GM12878 (cell line): ENCODE measurements around the gene FOXK2. TPM values are rescaled to one million over a fixed set of nuclear protein-coding genes. Genes with fewer than 3 reads are reported as not detected.
A peak's percentile ranks its signal among the peaks of the same experiment; 100 is the strongest.

Source experiments
- CBFB ChIP-seq: IDR thresholded peaks from 2 replicates; pipeline ENCODE4 v1.6.1; 2016; ENCODE audit warnings: antibody characterized with exemption, low read depth
- CBX3 ChIP-seq: fragments of 200-600 bp; sonication (generic); IDR thresholded peaks from 2 replicates; pipeline ENCODE4 v1.6.1; 2016; ENCODE audit warnings: low read depth, borderline replicate concordance
- CUX1 ChIP-seq: IDR thresholded peaks from 2 replicates; pipeline ENCODE4 v1.6.1; 2012; ENCODE audit warnings: improper control_type of control experiment, low read depth, low read length; ENCODE audit not compliant: insufficient replicate concordance
- E2F4 ChIP-seq: IDR thresholded peaks from 2 replicates; pipeline ENCODE4 v1.6.1; 2012; ENCODE audit warnings: low read depth, low read length, improper control_type of control experiment
- EZH2 ChIP-seq: IDR thresholded peaks from 2 replicates; pipeline ENCODE4 v1.6.1; 2012; ENCODE audit warnings: low read depth, mild to moderate bottlenecking, control low read depth, inconsistent platforms, low read length, borderline replicate concordance; ENCODE audit not compliant: control insufficient read depth
- GABPA ChIP-seq: IDR thresholded peaks from 2 replicates; pipeline ENCODE4 v1.6.1; 2014; ENCODE audit warnings: antibody characterized with exemption, low read depth, mild to moderate bottlenecking, inconsistent platforms
- IKZF1 ChIP-seq: fragments of 450-650 bp; conservative IDR thresholded peaks from 2 replicates; pipeline ENCODE4 v1.6.1; 2017; ENCODE audit warnings: antibody characterized with exemption, mild to moderate bottlenecking
- MEF2A ChIP-seq: IDR thresholded peaks from 2 replicates; pipeline ENCODE4 v1.6.1; 2011; ENCODE audit warnings: low read depth, mild to moderate bottlenecking, low read length, moderate library complexity; ENCODE audit not compliant: insufficient read depth
- POLR2A ChIP-seq: IDR thresholded peaks from 2 replicates; pipeline ENCODE4 v1.6.1; 2011; ENCODE audit warnings: low read depth, mild to moderate bottlenecking, low read length
- POLR2AphosphoS2 ChIP-seq: IDR thresholded peaks from 2 replicates; pipeline ENCODE4 v1.6.1; 2011; ENCODE audit warnings: low read depth, mild to moderate bottlenecking, low read length, improper control_type of control experiment, moderate library complexity
- RELA ChIP-seq: fragments of 450-650 bp; IDR thresholded peaks from 2 replicates; pipeline ENCODE4 v1.8.0; 2014; ENCODE audit warnings: borderline replicate concordance; ENCODE audit not compliant: partially characterized antibody
- SMC3 ChIP-seq: IDR thresholded peaks from 2 replicates; pipeline ENCODE4 v1.6.1; 2011; ENCODE audit warnings: low read length, improper control_type of control experiment, borderline replicate concordance
- STAT1 ChIP-seq: fragments of 450-650 bp; conservative IDR thresholded peaks from 2 replicates; pipeline ENCODE4 v1.6.1; 2014; ENCODE audit warnings: antibody characterized with exemption, mild to moderate bottlenecking
- SUPT20H ChIP-seq: IDR thresholded peaks from 2 replicates; pipeline ENCODE4 v1.6.1; 2011; ENCODE audit warnings: low read depth, mild to moderate bottlenecking, low read length, moderate library complexity, borderline replicate concordance; ENCODE audit not compliant: control insufficient read depth
- ZNF384 ChIP-seq: IDR thresholded peaks from 2 replicates; pipeline ENCODE4 v1.6.1; 2012; ENCODE audit warnings: low read depth, mild to moderate bottlenecking, low read length, improper control_type of control experiment, borderline replicate concordance
- ZSCAN29 ChIP-seq: fragments of 450-650 bp; IDR thresholded peaks from 2 replicates; pipeline ENCODE4 v1.6.1; 2017; ENCODE audit warnings: mild to moderate bottlenecking, moderate library complexity
- polyA plus RNA-seq, 11 experiments: library from polyadenylated mRNA; depleted of rRNA in 4 of 11; unstranded in 6 of 11; stranded (reverse) in 5 of 11; fragments of >200 nt; fragmentation: Nextera tagmentation in 4 of 11; fragmentation: Illumina TruSeq in 1 of 11; extraction: Ambion mirVana in 4 of 11; extraction: Trizol in 1 of 11; gene quantifications; 1 replicate in 1 of 11; 2 replicates in 10 of 11; pipeline versions ENCODE4 v1.2.1 to v1.2.3, GENCODE V29; 2011 to 2016; ENCODE audit warnings: inconsistent platforms in 2 of 11, missing spikeins in 2 of 11, low read depth in 1 of 11
- total RNA-seq, 4 experiments: library from RNA; depleted of rRNA in 3 of 4; stranded (reverse); fragments of >200 nt in 3 of 4; fragmentation: Illumina TruSeq in 1 of 4; extraction: Trizol in 1 of 4; gene quantifications; 2 replicates each; pipeline versions ENCODE4 v1.2.1 to v1.2.3, GENCODE V29; 2013 to 2021
- TF ChIP-seq, protein P1 (sequence below): fragments of 450-650 bp; formaldehyde crosslinking; IDR thresholded peaks from 2 replicates; pipeline ENCODE4 v1.4.0; 2020; ENCODE audit warnings: mild to moderate bottlenecking, moderate library complexity
- TF ChIP-seq, protein P2 (sequence below): IDR thresholded peaks from 2 replicates; pipeline ENCODE4 v1.6.1; 2011; ENCODE audit warnings: low read depth, mild to moderate bottlenecking, low read length, moderate library complexity, borderline replicate concordance; ENCODE audit errors: extremely low read depth
- TF ChIP-seq, protein P3 (sequence below): fragments of 450-650 bp; IDR thresholded peaks from 2 replicates; pipeline ENCODE4 v1.6.1; 2017; ENCODE audit warnings: borderline replicate concordance

Gene FOXK2
- total and polyA plus RNA-seq, 10 of the 15 experiments (the other 5 are each of a cell fraction or from before 2014, with no cell fraction given): 2.4 to 56.8 (median 34.4) TPM

GRCh38 chr17:82648165-82648668 is 128.7 kb downstream of the FOXK2 start, which contains the start of gene WDR45B (continued):
- TF ChIP-seq, protein P1, sequence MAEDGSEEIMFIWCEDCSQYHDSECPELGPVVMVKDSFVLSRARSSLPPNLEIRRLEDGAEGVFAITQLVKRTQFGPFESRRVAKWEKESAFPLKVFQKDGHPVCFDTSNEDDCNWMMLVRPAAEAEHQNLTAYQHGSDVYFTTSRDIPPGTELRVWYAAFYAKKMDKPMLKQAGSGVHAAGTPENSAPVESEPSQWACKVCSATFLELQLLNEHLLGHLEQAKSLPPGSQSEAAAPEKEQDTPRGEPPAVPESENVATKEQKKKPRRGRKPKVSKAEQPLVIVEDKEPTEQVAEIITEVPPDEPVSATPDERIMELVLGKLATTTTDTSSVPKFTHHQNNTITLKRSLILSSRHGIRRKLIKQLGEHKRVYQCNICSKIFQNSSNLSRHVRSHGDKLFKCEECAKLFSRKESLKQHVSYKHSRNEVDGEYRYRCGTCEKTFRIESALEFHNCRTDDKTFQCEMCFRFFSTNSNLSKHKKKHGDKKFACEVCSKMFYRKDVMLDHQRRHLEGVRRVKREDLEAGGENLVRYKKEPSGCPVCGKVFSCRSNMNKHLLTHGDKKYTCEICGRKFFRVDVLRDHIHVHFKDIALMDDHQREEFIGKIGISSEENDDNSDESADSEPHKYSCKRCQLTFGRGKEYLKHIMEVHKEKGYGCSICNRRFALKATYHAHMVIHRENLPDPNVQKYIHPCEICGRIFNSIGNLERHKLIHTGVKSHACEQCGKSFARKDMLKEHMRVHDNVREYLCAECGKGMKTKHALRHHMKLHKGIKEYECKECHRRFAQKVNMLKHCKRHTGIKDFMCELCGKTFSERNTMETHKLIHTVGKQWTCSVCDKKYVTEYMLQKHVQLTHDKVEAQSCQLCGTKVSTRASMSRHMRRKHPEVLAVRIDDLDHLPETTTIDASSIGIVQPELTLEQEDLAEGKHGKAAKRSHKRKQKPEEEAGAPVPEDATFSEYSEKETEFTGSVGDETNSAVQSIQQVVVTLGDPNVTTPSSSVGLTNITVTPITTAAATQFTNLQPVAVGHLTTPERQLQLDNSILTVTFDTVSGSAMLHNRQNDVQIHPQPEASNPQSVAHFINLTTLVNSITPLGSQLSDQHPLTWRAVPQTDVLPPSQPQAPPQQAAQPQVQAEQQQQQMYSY (CRISPR knock-in tag): no peak
- TF ChIP-seq RELA (peak; percentile 89), EZH2 (no peak), POLR2A (peak; percentile 97), CUX1 (peak; percentile 27), POLR2AphosphoS2 (peak; percentile 57; the same call in 1 of the 2 replicates), MEF2A (0 out of 2 replicates have a peak, but pooled peaks have one; percentile 44), IKZF1 (peak; percentile 64), ZSCAN29 (no peak), SMC3 (no peak), CBFB (no peak), CBX3 (no peak), E2F4 (no peak), SUPT20H (no peak), ZNF384 (no peak), GABPA (no peak; the same call in 1 of the 2 replicates), STAT1 (no peak)
- TF ChIP-seq, protein P2, sequence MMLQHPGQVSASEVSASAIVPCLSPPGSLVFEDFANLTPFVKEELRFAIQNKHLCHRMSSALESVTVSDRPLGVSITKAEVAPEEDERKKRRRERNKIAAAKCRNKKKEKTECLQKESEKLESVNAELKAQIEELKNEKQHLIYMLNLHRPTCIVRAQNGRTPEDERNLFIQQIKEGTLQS: no peak
- TF ChIP-seq, protein P3, sequence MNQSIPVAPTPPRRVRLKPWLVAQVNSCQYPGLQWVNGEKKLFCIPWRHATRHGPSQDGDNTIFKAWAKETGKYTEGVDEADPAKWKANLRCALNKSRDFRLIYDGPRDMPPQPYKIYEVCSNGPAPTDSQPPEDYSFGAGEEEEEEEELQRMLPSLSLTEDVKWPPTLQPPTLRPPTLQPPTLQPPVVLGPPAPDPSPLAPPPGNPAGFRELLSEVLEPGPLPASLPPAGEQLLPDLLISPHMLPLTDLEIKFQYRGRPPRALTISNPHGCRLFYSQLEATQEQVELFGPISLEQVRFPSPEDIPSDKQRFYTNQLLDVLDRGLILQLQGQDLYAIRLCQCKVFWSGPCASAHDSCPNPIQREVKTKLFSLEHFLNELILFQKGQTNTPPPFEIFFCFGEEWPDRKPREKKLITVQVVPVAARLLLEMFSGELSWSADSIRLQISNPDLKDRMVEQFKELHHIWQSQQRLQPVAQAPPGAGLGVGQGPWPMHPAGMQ: no peak
